ENCODE results near the gene ASRGL1. TPM values are rescaled to one million over a fixed set of nuclear protein-coding genes. Genes with fewer than 3 reads are reported as not detected.
A peak's percentile ranks its signal among the peaks of the same experiment; 100 is the strongest.

Gene ASRGL1
- total RNA-seq, 1 donor from 2014 or later, result 9.3 TPM

- H3K27me3 Mint-ChIP-seq (ENCODE audit: unreplicated experiment), result peaks cover 7% of the 10 kb centered on the region
- DNase-seq (ENCODE audit: low spot score), result no peak
- peaks cover 31% of the 10 kb centered on the region for H3K4me1 Mint-ChIP-seq (ENCODE audit: unreplicated experiment)
- no peak overlapping the region for H3K4me3 Mint-ChIP-seq (ENCODE audit: unreplicated experiment)
- no peak for TF ChIP-seq CTCF (IDR thresholded peaks at IDR 0.05; ENCODE audit: unreplicated experiment)
- H3K9me3 Mint-ChIP-seq (ENCODE audit: unreplicated experiment), result no peaks in the 10 kb centered on the region
- H3K27ac Mint-ChIP-seq (ENCODE audit: unreplicated experiment), result no peak overlapping the region
- no peaks in the 10 kb centered on the region for H3K36me3 Mint-ChIP-seq (ENCODE audit: low read depth, unreplicated experiment)
These were observed 98.8 kb downstream of the ASRGL1 start for GRCh38 chr11:62435846-62436660.

- no peak overlapping the region for H3K4me3 Mint-ChIP-seq (ENCODE audit: unreplicated experiment)
- TF ChIP-seq CTCF (IDR thresholded peaks at IDR 0.05; ENCODE audit: unreplicated experiment), result no peak
- H3K36me3 Mint-ChIP-seq (ENCODE audit: low read depth, unreplicated experiment), result no peaks in the 10 kb centered on the region
- DNase-seq (ENCODE audit: low spot score), result no peak
- H3K27ac Mint-ChIP-seq (ENCODE audit: unreplicated experiment), result no peak overlapping the region
- peaks cover 8% of the 10 kb centered on the region for H3K27me3 Mint-ChIP-seq (ENCODE audit: unreplicated experiment)
- H3K9me3 Mint-ChIP-seq (ENCODE audit: unreplicated experiment), result no peaks in the 10 kb centered on the region
- peaks cover 31% of the 10 kb centered on the region for H3K4me1 Mint-ChIP-seq (ENCODE audit: unreplicated experiment)
These were observed 100.4 kb downstream of the ASRGL1 start for GRCh38 chr11:62437616-62438015.

- H3K27ac Mint-ChIP-seq (ENCODE audit: unreplicated experiment), result no peak overlapping the region
- H3K9me3 Mint-ChIP-seq (ENCODE audit: unreplicated experiment), result no peaks in the 10 kb centered on the region
- no peak for TF ChIP-seq CTCF (IDR thresholded peaks at IDR 0.05; ENCODE audit: unreplicated experiment)
- no peak for DNase-seq (ENCODE audit: low spot score)
- H3K4me1 Mint-ChIP-seq (ENCODE audit: unreplicated experiment), result peaks cover 28% of the 10 kb centered on the region
- peaks cover 8% of the 10 kb centered on the region for H3K27me3 Mint-ChIP-seq (ENCODE audit: unreplicated experiment)
- H3K36me3 Mint-ChIP-seq (ENCODE audit: low read depth, unreplicated experiment), result no peaks in the 10 kb centered on the region
- H3K4me3 Mint-ChIP-seq (ENCODE audit: unreplicated experiment), result no peak overlapping the region
These were observed 101.4 kb downstream of the ASRGL1 start for GRCh38 chr11:62438641-62439040.

GRCh38 chr11:62439785-62440602, 102.7 kb downstream of the ASRGL1 start:
- H3K4me1 Mint-ChIP-seq (ENCODE audit: unreplicated experiment), result peaks cover 19% of the 10 kb centered on the region
- H3K27ac Mint-ChIP-seq (ENCODE audit: unreplicated experiment), result peak overlapping the region; percentile 86
- peaks cover 3% of the 10 kb centered on the region for H3K27me3 Mint-ChIP-seq (ENCODE audit: unreplicated experiment)
- H3K4me3 Mint-ChIP-seq (ENCODE audit: unreplicated experiment), result peak overlapping the region; percentile 11
- H3K9me3 Mint-ChIP-seq (ENCODE audit: unreplicated experiment), result no peaks in the 10 kb centered on the region
- H3K36me3 Mint-ChIP-seq (ENCODE audit: low read depth, unreplicated experiment), result no peaks in the 10 kb centered on the region
- no peak for DNase-seq (ENCODE audit: low spot score)
- no peak for TF ChIP-seq CTCF (IDR thresholded peaks at IDR 0.05; ENCODE audit: unreplicated experiment)

Other genes with a start within 250 kb of the ASRGL1 start
- gene INCENP, start 213.4 kb upstream of the ASRGL1 start, total RNA-seq (ENCODE audit: unreplicated experiment), result 26.0 TPM
- not detected for gene SCGB1D1, start 147.2 kb upstream of the ASRGL1 start, total RNA-seq (ENCODE audit: unreplicated experiment)
- not detected for gene SCGB2A1, start 128.8 kb upstream of the ASRGL1 start, total RNA-seq (ENCODE audit: unreplicated experiment)
- gene SCGB1D2, start 95.2 kb upstream of the ASRGL1 start, total RNA-seq (ENCODE audit: unreplicated experiment), result not detected
- gene SCGB2A2, start 67.3 kb upstream of the ASRGL1 start, total RNA-seq (ENCODE audit: unreplicated experiment), result not detected
- gene SCGB1D4, start 38.4 kb upstream of the ASRGL1 start, total RNA-seq (ENCODE audit: unreplicated experiment), result not detected
- 0.72 TPM for gene SCGB1A1, start 81.6 kb downstream of the ASRGL1 start, total RNA-seq (ENCODE audit: unreplicated experiment)
- gene AHNAK, start 209.4 kb downstream of the ASRGL1 start, total RNA-seq (ENCODE audit: unreplicated experiment), result 136 TPM
- gene EEF1G, start 236.4 kb downstream of the ASRGL1 start, total RNA-seq (ENCODE audit: unreplicated experiment), result 1,951 TPM

All from endothelial cell (in vitro differentiated cells).